Nephron progenitor cell (in vitro differentiated cells): ENCODE results near the gene FOXP1.

Experiments used
- DNase-seq: peaks from one replicate; pipeline ENCODE4 v3.0.0; 2021
- H3K27ac Mint-ChIP-seq: 2 replicates; pipeline ENCODE4 v1.8.0; 2021; ENCODE audit warnings: mild to moderate bottlenecking, moderate library complexity, mixed read lengths
- H3K27me3 Mint-ChIP-seq: 2 replicates; pipeline ENCODE4 v1.8.0; 2021; ENCODE audit warnings: mild to moderate bottlenecking, low read depth, mixed read lengths; ENCODE audit not compliant: poor library complexity
- H3K36me3 Mint-ChIP-seq: 2 replicates; pipeline ENCODE4 v1.8.0; 2021; ENCODE audit warnings: low read depth, mixed read lengths
- H3K4me1 Mint-ChIP-seq: 2 replicates; pipeline ENCODE4 v1.8.0; 2021; ENCODE audit warnings: mixed read lengths
- H3K4me3 Mint-ChIP-seq: 2 replicates; pipeline ENCODE4 v1.8.0; 2021; ENCODE audit warnings: mild to moderate bottlenecking, moderate library complexity, mixed read lengths
- H3K9me3 Mint-ChIP-seq: 2 replicates; pipeline ENCODE4 v1.8.0; 2021; ENCODE audit warnings: mild to moderate bottlenecking, moderate library complexity, mixed read lengths
- TF ChIP-seq, protein P1 (sequence below): fragments of 200-600 bp; sonication (generic); IDR thresholded peaks from 2 replicates; pipeline ENCODE4 v1.5.0; 2021; ENCODE audit warnings: antibody characterized with exemption

FOXP1 gene

DNA sequence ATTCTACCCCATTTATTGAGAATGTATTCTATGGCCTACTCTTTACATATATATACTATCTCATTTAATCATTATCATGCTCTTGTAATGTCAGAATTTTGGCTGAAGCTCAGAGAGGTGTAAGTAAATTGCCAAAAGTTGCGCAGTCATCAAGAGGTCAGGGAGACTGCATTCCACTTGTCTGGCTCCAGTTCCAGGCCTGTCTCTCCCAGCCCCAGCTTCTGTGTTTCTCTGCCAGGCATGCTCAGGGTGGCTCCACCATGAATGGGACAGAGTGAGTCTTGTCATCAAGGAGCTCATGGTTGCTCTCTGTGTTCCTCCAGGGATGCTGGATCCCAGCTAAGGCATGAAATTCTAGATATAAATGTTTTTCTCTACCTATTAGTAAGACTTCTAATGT is 635.9 kb downstream of the FOXP1 start:
- TF ChIP-seq, protein P1, sequence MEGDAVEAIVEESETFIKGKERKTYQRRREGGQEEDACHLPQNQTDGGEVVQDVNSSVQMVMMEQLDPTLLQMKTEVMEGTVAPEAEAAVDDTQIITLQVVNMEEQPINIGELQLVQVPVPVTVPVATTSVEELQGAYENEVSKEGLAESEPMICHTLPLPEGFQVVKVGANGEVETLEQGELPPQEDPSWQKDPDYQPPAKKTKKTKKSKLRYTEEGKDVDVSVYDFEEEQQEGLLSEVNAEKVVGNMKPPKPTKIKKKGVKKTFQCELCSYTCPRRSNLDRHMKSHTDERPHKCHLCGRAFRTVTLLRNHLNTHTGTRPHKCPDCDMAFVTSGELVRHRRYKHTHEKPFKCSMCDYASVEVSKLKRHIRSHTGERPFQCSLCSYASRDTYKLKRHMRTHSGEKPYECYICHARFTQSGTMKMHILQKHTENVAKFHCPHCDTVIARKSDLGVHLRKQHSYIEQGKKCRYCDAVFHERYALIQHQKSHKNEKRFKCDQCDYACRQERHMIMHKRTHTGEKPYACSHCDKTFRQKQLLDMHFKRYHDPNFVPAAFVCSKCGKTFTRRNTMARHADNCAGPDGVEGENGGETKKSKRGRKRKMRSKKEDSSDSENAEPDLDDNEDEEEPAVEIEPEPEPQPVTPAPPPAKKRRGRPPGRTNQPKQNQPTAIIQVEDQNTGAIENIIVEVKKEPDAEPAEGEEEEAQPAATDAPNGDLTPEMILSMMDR: no peak
- no peaks in the 10 kb centered on the region for H3K36me3 Mint-ChIP-seq
- H3K9me3 Mint-ChIP-seq: no peaks in the 10 kb centered on the region
- no peak for DNase-seq
- H3K4me1 Mint-ChIP-seq: peaks cover 11% of the 10 kb centered on the region
- no peak overlapping the region for H3K27ac Mint-ChIP-seq
- H3K4me3 Mint-ChIP-seq: no peak overlapping the region
- H3K27me3 Mint-ChIP-seq: peaks cover 13% of the 10 kb centered on the region

GRCh38 chr3:70943886-70944285 is 639.6 kb downstream of the FOXP1 start:
- H3K36me3 Mint-ChIP-seq: no peaks in the 10 kb centered on the region
- no peaks in the 10 kb centered on the region for H3K4me1 Mint-ChIP-seq
- H3K4me3 Mint-ChIP-seq: no peak overlapping the region
- no peak for DNase-seq
- no peak overlapping the region for H3K27ac Mint-ChIP-seq
- peaks cover 10% of the 10 kb centered on the region for H3K27me3 Mint-ChIP-seq
- TF ChIP-seq, protein P1: no peak
- peaks cover 4% of the 10 kb centered on the region for H3K9me3 Mint-ChIP-seq

DNA sequence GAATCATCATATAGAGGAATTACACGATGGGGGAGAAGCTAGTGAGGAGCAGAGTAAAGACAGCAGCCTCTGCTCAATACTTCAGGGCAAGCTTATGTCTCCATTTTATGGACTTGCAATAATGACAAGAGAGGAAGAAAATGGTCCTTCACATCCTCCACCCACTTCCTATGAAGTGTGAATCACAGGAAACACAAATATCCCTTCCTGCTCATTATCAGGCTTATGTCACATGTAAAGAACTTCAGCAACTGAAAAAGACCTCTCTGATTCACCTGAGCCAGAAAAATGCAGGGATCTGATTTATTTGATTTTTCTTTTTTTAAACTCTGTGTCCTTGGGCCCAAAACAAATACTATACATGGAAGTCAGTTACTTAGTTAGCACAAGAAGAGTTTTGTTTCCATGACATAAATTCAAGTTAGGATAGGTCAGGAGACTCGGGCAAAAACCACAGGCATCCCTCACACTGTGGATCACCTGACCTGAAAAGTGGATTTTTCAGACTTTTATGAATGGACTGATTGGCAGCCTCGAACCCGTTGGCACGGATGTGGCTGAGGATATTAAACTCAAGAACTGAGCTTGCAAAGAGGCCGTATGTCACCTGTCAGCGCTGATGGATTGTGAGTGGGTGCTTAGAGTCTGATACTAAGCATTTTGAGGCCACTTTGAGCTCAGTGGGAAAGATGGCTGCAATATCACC is 650.3 kb downstream of the FOXP1 start:
- Mint-ChIP-seq H3K9me3 (no peaks in the 10 kb centered on the region), H3K4me1 (no peaks in the 10 kb centered on the region), H3K27me3 (no peaks in the 10 kb centered on the region), H3K4me3 (no peak overlapping the region), H3K27ac (no peak overlapping the region), H3K36me3 (no peaks in the 10 kb centered on the region)
- TF ChIP-seq, protein P1: no peak
- no peak for DNase-seq

- no peak overlapping the region for H3K27ac Mint-ChIP-seq
- DNase-seq: no peak
- TF ChIP-seq, protein P1: no peak
These were observed 653.5 kb downstream of the FOXP1 start for GRCh38 chr3:70930066-70930465.

DNA sequence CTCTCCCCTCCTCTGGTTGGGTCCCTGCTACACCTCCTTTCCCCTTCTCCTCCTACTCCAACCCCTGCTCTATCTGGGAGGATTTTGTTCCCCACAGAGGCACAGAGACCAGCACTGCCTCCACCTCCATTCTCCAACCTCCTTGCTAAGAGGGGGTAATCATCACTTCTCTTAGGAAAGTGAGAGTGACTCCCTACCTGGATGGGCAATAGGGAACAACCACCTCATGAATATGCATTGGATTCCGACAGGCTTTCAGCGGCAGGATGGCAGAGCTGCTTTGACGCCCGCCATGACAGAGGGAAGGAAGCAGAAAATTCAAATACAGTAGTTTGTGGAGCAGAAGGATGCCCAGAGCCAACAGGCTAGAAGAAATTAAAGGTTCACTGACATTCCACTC is 656.3 kb downstream of the FOXP1 start:
- Mint-ChIP-seq H3K4me1 (no peaks in the 10 kb centered on the region), H3K4me3 (no peak overlapping the region), H3K36me3 (no peaks in the 10 kb centered on the region), H3K27ac (no peak overlapping the region), H3K9me3 (peaks cover 12% of the 10 kb centered on the region), H3K27me3 (no peaks in the 10 kb centered on the region)
- no peak for DNase-seq
- TF ChIP-seq, protein P1: no peak

More at GRCh38 chr3:70930066-70930465, 653.5 kb downstream of the FOXP1 start:
- Mint-ChIP-seq H3K9me3 (no peaks in the 10 kb centered on the region), H3K4me1 (no peaks in the 10 kb centered on the region), H3K27me3 (no peaks in the 10 kb centered on the region), H3K4me3 (no peak overlapping the region), H3K36me3 (no peaks in the 10 kb centered on the region)

- Mint-ChIP-seq H3K4me3 (no peak overlapping the region), H3K36me3 (no peaks in the 10 kb centered on the region), H3K27ac (no peak overlapping the region), H3K9me3 (peaks cover 12% of the 10 kb centered on the region), H3K4me1 (no peaks in the 10 kb centered on the region), H3K27me3 (no peaks in the 10 kb centered on the region)
- DNase-seq: no peak
- TF ChIP-seq, protein P1: no peak
These were observed 656.7 kb downstream of the FOXP1 start for GRCh38 chr3:70926835-70927234.
